H1 (cell line): ENCODE results near the gene U2AF1L4. TPM values are rescaled to one million over a fixed set of nuclear protein-coding genes. Genes with fewer than 3 reads are reported as not detected.

ENCODE experiments used
- JUND ChIP-seq: IDR thresholded peaks from 2 replicates; pipeline ENCODE4 v1.6.1; 2011; ENCODE audit warnings: mild to moderate bottlenecking, improper control_type of control experiment, low read length
- RNF2 ChIP-seq: fragments of 200-900, 300-1000 bp; sonication (generic); IDR thresholded peaks from 2 replicates; pipeline ENCODE4 v1.7.1; 2016; ENCODE audit warnings: borderline replicate concordance, low read depth, mild to moderate bottlenecking, antibody characterized with exemption, low read length; ENCODE audit not compliant: poor library complexity, severe bottlenecking; ENCODE audit errors: missing control alignments
- polyA plus RNA-seq, 7 experiments: library from polyadenylated mRNA; depleted of rRNA in 3 of 7; stranded (reverse) in 5 of 7; unstranded in 2 of 7; fragments of >200 nt in 5 of 7; fragments of 200-250 nt in 2 of 7; gene quantifications; 1 replicate in 5 of 7; 2 replicates in 1 of 7; 4 replicates in 1 of 7; pipeline versions ENCODE4 v1.2.1 to v1.2.3, GENCODE V29; 2011 to 2013; ENCODE audit warnings: missing spikeins in 2 of 7, mixed read lengths in 2 of 7
- total RNA-seq: library from RNA; stranded (reverse); fragmentation: NEBNext Ultra II Directional; extraction: Animal tissue kit (Norgen Biotek cat#: 25700); gene quantifications from 2 replicates; pipeline ENCODE4 v1.2.1, GENCODE V29; 2021

U2AF1L4 gene
- total and polyA plus RNA-seq, 2 of the 8 experiments (the other 6 are each of a cell fraction or from before 2014, with no cell fraction given) = 15.1 to 32.7 TPM

GRCh38 chr19:35783469-35784434 is 38.5 kb upstream of the U2AF1L4 start (continued):
- TF ChIP-seq JUND (no peak), RNF2 (no peak)
